Liver (tissue), 9 donors: ENCODE data around the gene RASL10B. TPM values are rescaled to one million over a fixed set of nuclear protein-coding genes. Genes with fewer than 3 reads are reported as not detected.
A peak's percentile ranks its signal among the peaks of the same experiment; 100 is the strongest.

Experiments used
- DNase-seq: peaks from one replicate; pipeline ENCODE4 v3.0.0-alpha.2; 2017; ENCODE audit warnings: low spot score
- H3K27ac ChIP-seq, 2 donors: one replicate each; pipeline ENCODE4 v1.7.0; 2013; ENCODE audit warnings: inconsistent platforms in 2 of 2, low read length in 2 of 2, control low read depth in 1 of 2, low read depth in 1 of 2, mild to moderate bottlenecking in 1 of 2
- H3K27me3 ChIP-seq, 4 donors: one replicate each; pipeline versions ENCODE4 v1.6.1 to v1.7.0; 2013; ENCODE audit warnings: low read length in 3 of 4, inconsistent platforms in 1 of 4, mild to moderate bottlenecking in 1 of 4, moderate library complexity in 1 of 4; ENCODE audit not compliant: control insufficient read depth in 4 of 4, insufficient read depth in 4 of 4
- H3K36me3 ChIP-seq, 4 donors: one replicate each; pipeline versions ENCODE4 v1.6.1 to v1.7.0; 2013; ENCODE audit warnings: low read length in 3 of 4, mild to moderate bottlenecking in 3 of 4, low read depth in 1 of 4, moderate library complexity in 1 of 4; ENCODE audit not compliant: control insufficient read depth in 4 of 4, insufficient read depth in 3 of 4
- H3K4me1 ChIP-seq, 4 donors: one replicate each; pipeline versions ENCODE4 v1.6.1 to v1.7.0; 2013; ENCODE audit warnings: low read length in 3 of 4, mild to moderate bottlenecking in 3 of 4, moderate library complexity in 1 of 4; ENCODE audit not compliant: control insufficient read depth in 4 of 4, insufficient read depth in 4 of 4
- H3K4me3 ChIP-seq, 3 donors: one replicate each; pipeline versions ENCODE4 v1.6.1 to v1.7.0; 2013; ENCODE audit warnings: low read length in 3 of 3, control low read depth in 1 of 3, low read depth in 1 of 3, mild to moderate bottlenecking in 1 of 3
- H3K9ac ChIP-seq, 2 donors: one replicate each; pipeline ENCODE4 v1.7.0; 2013; ENCODE audit warnings: low read length in 2 of 2, mild to moderate bottlenecking in 2 of 2, moderate library complexity in 2 of 2, control low read depth in 1 of 2, low read depth in 1 of 2
- H3K9me3 ChIP-seq, 4 donors: one replicate each; pipeline versions ENCODE4 v1.6.1 to v1.7.0; 2013; ENCODE audit warnings: low read length in 3 of 4; ENCODE audit not compliant: control insufficient read depth in 4 of 4
- EGR1 ChIP-seq, 2 donors: IDR thresholded peaks; 2 replicates each; pipeline ENCODE4 v1.6.1; 2016 to 2018; ENCODE audit warnings: antibody characterized with exemption in 2 of 2, low read depth in 2 of 2
- FOXA1 ChIP-seq: IDR thresholded peaks from 2 replicates; pipeline ENCODE4 v1.6.1; 2016; ENCODE audit warnings: antibody characterized with exemption
- FOXA2 ChIP-seq: IDR thresholded peaks from 2 replicates; pipeline ENCODE4 v1.6.1; 2016; ENCODE audit warnings: antibody characterized with exemption
- GABPA ChIP-seq, 2 donors: IDR thresholded peaks in 1 of 2; conservative IDR thresholded peaks in 1 of 2; 2 replicates each; pipeline ENCODE4 v1.6.1; 2016; ENCODE audit warnings: antibody characterized with exemption in 2 of 2, mild to moderate bottlenecking in 1 of 2, moderate library complexity in 1 of 2
- HNF4A ChIP-seq, 2 donors: conservative IDR thresholded peaks; 2 replicates each; pipeline ENCODE4 v1.6.1; 2016; ENCODE audit warnings: antibody characterized with exemption in 2 of 2, mild to moderate bottlenecking in 2 of 2
- HNF4G ChIP-seq: IDR thresholded peaks from 2 replicates; pipeline ENCODE4 v1.6.1; 2016; ENCODE audit warnings: antibody characterized with exemption
- JUND ChIP-seq, 2 donors: IDR thresholded peaks; 2 replicates each; pipeline ENCODE4 v1.6.1; 2016; ENCODE audit warnings: antibody characterized with exemption in 2 of 2
- NR2F2 ChIP-seq: IDR thresholded peaks from 2 replicates; pipeline ENCODE4 v1.6.1; 2016; ENCODE audit warnings: antibody characterized with exemption
- RAD21 ChIP-seq, 2 donors: IDR thresholded peaks; 2 replicates each; pipeline ENCODE4 v1.6.1; 2016; ENCODE audit warnings: antibody characterized with exemption in 2 of 2, mild to moderate bottlenecking in 2 of 2
- RXRA ChIP-seq, 2 donors: IDR thresholded peaks; 2 replicates each; pipeline ENCODE4 v1.6.1; 2017 to 2018; ENCODE audit warnings: antibody characterized with exemption in 2 of 2, mild to moderate bottlenecking in 1 of 2
- SP1 ChIP-seq: IDR thresholded peaks from 2 replicates; pipeline ENCODE4 v1.6.1; 2018; ENCODE audit warnings: antibody characterized with exemption, mild to moderate bottlenecking
- TAF1 ChIP-seq: conservative IDR thresholded peaks from 2 replicates; pipeline ENCODE4 v1.6.1; 2016; ENCODE audit warnings: antibody characterized with exemption, mild to moderate bottlenecking
- YY1 ChIP-seq: IDR thresholded peaks from 2 replicates; pipeline ENCODE4 v1.6.1; 2016; ENCODE audit warnings: antibody characterized with exemption, mild to moderate bottlenecking
- WGBS: extraction: QIAGEN DNeasy Blood & Tissue Kit; methylation state at CpG from one replicate; pipeline ENCODE4 v1.1.7; 2013; 5-methylcytosine and 5-hydroxymethylcytosine counted together
- polyA plus RNA-seq, 2 donors: library from polyadenylated mRNA; stranded (reverse) in 1 of 2; unstranded in 1 of 2; fragments of 200-250 nt in 1 of 2; fragments of >200 nt in 1 of 2; fragmentation: Nextera tagmentation in 1 of 2; extraction: Ambion mirVana in 1 of 2; gene quantifications; one replicate each; pipeline versions ENCODE4 v1.2.1 to v1.2.3, GENCODE V29; 2013 to 2015
- total RNA-seq, 2 donors: library from RNA; depleted of rRNA; stranded (reverse); fragments of >200 nt; gene quantifications; one replicate each; pipeline ENCODE4 v1.2.3, GENCODE V29; 2014
- TF ChIP-seq, protein P1 (sequence below): IDR thresholded peaks from 2 replicates; pipeline ENCODE4 v1.6.1; 2016; ENCODE audit warnings: antibody characterized with exemption, mild to moderate bottlenecking
- TF ChIP-seq, protein P2 (sequence below): IDR thresholded peaks from 2 replicates; pipeline ENCODE4 v1.6.1; 2016; ENCODE audit warnings: antibody characterized with exemption
- TF ChIP-seq, protein P3 (sequence below): IDR thresholded peaks from 2 replicates; pipeline ENCODE4 v1.6.1; 2016; ENCODE audit warnings: antibody characterized with exemption
- TF ChIP-seq, protein P4 (sequence below): IDR thresholded peaks from 2 replicates; pipeline ENCODE4 v1.6.1; 2016; ENCODE audit warnings: antibody characterized with exemption
- donor health status: healthy.
- donor health status: healthy.
- donor health status: healthy.
- donor health status: healthy.
- donor health status: healthy.

The RASL10B gene
- total and polyA plus RNA-seq, 4 donors: 0.42 to 3.8 (median 2.2) TPM

DNA sequence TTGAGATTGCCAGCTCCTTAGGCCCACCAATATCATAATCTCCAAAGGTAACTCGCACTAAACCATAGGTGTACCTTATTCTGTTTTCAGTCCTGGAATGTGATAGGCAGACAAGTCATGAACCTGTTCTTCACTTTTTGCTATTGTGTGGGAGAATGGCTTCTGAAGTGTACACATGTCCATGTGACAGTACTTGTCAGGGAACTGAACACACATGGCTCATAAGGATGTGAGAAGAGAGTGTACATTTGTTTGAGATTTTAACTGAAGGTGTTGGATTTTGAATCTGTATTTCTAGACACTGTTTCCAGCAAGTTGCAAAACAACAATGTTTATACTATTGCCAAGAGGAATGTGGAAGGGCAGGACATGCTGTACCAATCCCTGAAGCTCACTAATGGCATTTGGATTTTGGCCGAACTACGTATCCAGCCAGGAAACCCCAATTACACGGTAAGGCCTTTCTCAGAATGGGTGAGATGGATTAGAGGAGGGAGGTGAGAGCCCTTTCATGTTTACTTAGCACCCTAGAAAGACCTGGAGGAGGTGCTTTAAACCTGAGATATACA, 14.5 kb upstream of the RASL10B start:
- 49% methylated on average over 4 of the region's 4 CpGs for WGBS
- peak; percentile 7 for TF ChIP-seq FOXA1
- TF ChIP-seq, protein P1, sequence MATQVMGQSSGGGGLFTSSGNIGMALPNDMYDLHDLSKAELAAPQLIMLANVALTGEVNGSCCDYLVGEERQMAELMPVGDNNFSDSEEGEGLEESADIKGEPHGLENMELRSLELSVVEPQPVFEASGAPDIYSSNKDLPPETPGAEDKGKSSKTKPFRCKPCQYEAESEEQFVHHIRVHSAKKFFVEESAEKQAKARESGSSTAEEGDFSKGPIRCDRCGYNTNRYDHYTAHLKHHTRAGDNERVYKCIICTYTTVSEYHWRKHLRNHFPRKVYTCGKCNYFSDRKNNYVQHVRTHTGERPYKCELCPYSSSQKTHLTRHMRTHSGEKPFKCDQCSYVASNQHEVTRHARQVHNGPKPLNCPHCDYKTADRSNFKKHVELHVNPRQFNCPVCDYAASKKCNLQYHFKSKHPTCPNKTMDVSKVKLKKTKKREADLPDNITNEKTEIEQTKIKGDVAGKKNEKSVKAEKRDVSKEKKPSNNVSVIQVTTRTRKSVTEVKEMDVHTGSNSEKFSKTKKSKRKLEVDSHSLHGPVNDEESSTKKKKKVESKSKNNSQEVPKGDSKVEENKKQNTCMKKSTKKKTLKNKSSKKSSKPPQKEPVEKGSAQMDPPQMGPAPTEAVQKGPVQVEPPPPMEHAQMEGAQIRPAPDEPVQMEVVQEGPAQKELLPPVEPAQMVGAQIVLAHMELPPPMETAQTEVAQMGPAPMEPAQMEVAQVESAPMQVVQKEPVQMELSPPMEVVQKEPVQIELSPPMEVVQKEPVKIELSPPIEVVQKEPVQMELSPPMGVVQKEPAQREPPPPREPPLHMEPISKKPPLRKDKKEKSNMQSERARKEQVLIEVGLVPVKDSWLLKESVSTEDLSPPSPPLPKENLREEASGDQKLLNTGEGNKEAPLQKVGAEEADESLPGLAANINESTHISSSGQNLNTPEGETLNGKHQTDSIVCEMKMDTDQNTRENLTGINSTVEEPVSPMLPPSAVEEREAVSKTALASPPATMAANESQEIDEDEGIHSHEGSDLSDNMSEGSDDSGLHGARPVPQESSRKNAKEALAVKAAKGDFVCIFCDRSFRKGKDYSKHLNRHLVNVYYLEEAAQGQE: no peak
- peak in 1 of 2 donors; percentile 63 for TF ChIP-seq JUND (IDR thresholded peaks at IDR 0.05)
- no peak for TF ChIP-seq EGR1 (IDR thresholded peaks at IDR 0.05; ENCODE audit: low read depth in 2 of 2)
- peak; percentile 38 for TF ChIP-seq FOXA2
- no peak for TF ChIP-seq GABPA (IDR thresholded peaks at IDR 0.05 in 1 of 2, conservative IDR thresholded peaks at IDR 0.05 in 1 of 2)
- peak in 1 of 2 donors; percentile 28 for TF ChIP-seq RAD21 (IDR thresholded peaks at IDR 0.05)
- TF ChIP-seq, protein P2, sequence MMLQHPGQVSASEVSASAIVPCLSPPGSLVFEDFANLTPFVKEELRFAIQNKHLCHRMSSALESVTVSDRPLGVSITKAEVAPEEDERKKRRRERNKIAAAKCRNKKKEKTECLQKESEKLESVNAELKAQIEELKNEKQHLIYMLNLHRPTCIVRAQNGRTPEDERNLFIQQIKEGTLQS: peak; percentile 34
- TF ChIP-seq YY1: peak; percentile 64
- TF ChIP-seq, protein P3, sequence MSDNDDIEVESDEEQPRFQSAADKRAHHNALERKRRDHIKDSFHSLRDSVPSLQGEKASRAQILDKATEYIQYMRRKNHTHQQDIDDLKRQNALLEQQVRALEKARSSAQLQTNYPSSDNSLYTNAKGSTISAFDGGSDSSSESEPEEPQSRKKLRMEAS: peak; percentile 22
- TF ChIP-seq RXRA (IDR thresholded peaks at IDR 0.05): peak; percentile 67 to 72
- peak; percentile 55 for TF ChIP-seq HNF4G
- peak; percentile 94 for TF ChIP-seq SP1
- no peak for TF ChIP-seq TAF1
- TF ChIP-seq, protein P4, sequence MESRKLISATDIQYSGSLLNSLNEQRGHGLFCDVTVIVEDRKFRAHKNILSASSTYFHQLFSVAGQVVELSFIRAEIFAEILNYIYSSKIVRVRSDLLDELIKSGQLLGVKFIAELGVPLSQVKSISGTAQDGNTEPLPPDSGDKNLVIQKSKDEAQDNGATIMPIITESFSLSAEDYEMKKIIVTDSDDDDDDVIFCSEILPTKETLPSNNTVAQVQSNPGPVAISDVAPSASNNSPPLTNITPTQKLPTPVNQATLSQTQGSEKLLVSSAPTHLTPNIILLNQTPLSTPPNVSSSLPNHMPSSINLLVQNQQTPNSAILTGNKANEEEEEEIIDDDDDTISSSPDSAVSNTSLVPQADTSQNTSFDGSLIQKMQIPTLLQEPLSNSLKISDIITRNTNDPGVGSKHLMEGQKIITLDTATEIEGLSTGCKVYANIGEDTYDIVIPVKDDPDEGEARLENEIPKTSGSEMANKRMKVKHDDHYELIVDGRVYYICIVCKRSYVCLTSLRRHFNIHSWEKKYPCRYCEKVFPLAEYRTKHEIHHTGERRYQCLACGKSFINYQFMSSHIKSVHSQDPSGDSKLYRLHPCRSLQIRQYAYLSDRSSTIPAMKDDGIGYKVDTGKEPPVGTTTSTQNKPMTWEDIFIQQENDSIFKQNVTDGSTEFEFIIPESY: no peak
- TF ChIP-seq HNF4A (conservative IDR thresholded peaks at IDR 0.05): peak; percentile 84 to 85
- Histone ChIP-seq H3K4me1 (peaks cover 0 to 35% (median 29%) of the 10 kb centered on the region in 4 donors), H3K36me3 (peaks cover 0 to 4% (median 2%) of the 10 kb centered on the region in 4 donors), H3K4me3 (no peak overlapping the region), H3K9me3 (no peaks in the 10 kb centered on the region), H3K27ac (peak overlapping the region; percentile 26 to 52), H3K9ac (no peak overlapping the region), H3K27me3 (no peaks in the 10 kb centered on the region)
- no peak for DNase-seq

DNA sequence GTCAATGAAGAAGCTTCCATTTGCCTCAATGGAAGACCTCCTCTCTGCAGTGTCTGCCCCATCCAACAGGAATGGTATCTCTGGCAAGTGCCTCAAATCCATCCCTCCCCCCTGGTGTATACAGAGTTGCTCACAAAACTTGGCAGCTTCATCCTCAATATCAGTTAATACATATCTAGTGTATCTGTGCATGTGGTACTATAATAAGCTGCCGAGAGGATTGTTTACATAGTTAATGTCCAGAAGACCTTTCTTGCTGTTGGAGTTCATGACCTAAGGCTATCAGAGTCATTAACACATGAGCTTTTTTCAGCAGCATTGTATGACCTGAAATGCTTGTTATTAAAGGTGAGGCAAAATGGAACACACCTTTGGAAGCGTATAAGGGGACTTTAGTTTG, 14.0 kb upstream of the RASL10B start:
- peaks cover 0 to 34% (median 28%) of the 10 kb centered on the region in 4 donors for H3K4me1 ChIP-seq
- DNase-seq: no peak
- no peak overlapping the region for H3K9ac ChIP-seq
- H3K4me3 ChIP-seq: no peak overlapping the region
- peak overlapping the region; percentile 26 to 52 for H3K27ac ChIP-seq
- WGBS: 48% methylated on average over 2 of the region's 2 CpGs
- no peaks in the 10 kb centered on the region for H3K9me3 ChIP-seq
- peaks cover 0 to 4% (median 2%) of the 10 kb centered on the region in 4 donors for H3K36me3 ChIP-seq
- TF ChIP-seq NR2F2: no peak
- no peak for TF ChIP-seq EGR1 (IDR thresholded peaks at IDR 0.05; ENCODE audit: low read depth in 2 of 2)
- no peak for TF ChIP-seq TAF1
- no peak for TF ChIP-seq JUND (IDR thresholded peaks at IDR 0.05)
- TF ChIP-seq, protein P2: no peak
- no peak for TF ChIP-seq YY1
- no peak for TF ChIP-seq GABPA (IDR thresholded peaks at IDR 0.05 in 1 of 2, conservative IDR thresholded peaks at IDR 0.05 in 1 of 2)
- TF ChIP-seq RAD21 (IDR thresholded peaks at IDR 0.05): no peak
- TF ChIP-seq, protein P3: no peak
- H3K27me3 ChIP-seq: no peaks in the 10 kb centered on the region
